NK-92 treated with Interleukin-12 subunit alpha and Interleukin-12 subunit beta, amount 100 ng/mL, for 24 hours (cell line): ENCODE measurements around the gene KIF26B.

ENCODE experiments used
- DNase-seq: peaks from one replicate; lab custom pipeline; 2025; lab: John Stamatoyannopoulos, UW

KIF26B gene

GRCh38 chr1:245241526-245242130, 86.8 kb downstream of the KIF26B start:
- DNase-seq = no peak

- no peak for DNase-seq
Measured at GRCh38 chr1:245242989-245243388, 88.2 kb downstream of the KIF26B start.

DNA sequence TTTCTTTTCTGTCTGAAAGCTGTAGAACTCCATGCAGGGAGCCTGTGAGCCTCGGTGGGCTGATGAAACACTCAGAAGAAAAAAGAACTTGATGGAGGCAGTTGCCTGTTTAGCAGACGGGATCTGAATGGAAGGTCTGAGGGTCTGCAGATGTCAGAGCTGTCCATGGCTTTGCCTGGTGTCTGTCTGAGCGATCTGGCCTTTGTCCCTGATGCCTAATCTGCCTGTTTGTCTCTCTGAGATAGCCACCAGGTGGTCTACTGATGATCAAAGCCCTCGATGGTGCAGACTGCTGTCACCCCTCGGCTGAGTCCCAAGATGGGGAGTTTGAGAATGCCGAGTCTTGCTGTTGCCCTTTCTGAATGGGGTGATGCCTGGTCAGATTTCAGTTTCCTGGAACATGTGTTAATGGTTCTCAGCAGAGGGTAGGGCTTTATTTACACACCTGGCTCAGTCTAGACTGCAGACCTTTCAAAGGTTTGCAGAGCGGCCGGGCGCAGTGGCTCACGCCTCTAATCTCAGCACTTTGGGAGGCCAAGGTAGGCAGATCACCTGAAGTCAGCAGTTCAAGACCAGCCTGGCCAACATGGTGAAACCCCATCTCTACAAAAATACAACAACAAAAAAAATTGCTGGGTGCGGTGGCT, 90.4 kb downstream of the KIF26B start:
- no peak for DNase-seq

DNA sequence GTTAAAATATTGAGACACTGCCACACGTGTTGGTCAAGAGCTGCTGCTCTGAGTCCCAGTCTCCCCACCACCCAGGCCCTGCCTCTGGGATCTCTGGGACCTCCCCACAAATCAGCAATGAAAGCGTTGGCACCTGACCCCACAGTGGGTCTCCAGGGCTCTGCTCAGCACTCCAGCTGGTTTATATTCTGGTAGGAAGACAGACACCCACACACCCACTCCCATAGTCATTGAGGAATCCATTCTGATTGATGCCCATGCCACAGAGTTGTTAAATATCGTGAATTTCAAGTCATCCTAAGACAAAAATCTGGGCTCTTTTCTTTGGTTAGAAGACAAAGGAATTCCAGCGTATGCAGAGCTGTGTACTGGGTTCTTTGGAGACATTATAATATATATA, 91.6 kb downstream of the KIF26B start:
- no peak for DNase-seq

- DNase-seq = no peak
Measured at GRCh38 chr1:245247356-245247755, 92.6 kb downstream of the KIF26B start.

DNA sequence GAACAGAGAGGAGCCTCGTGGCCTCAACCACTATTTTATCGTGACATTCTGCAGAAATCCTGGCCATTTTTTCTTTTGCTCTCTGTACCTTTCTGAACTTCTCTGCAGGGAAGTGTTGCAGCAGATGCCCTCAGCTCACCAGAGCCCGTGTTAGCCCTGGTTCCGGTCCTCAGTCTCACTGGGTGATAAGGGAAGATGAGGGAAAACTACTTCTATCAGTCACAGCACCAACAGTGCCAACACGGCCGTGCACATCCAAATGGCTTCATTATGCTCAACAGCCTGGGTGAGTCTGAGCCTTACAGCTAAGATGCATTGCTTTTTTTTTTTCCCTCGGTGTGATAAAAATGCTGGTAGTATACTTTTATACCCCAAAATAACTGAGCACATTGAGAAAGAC, 93.0 kb downstream of the KIF26B start:
- no peak for DNase-seq

DNA sequence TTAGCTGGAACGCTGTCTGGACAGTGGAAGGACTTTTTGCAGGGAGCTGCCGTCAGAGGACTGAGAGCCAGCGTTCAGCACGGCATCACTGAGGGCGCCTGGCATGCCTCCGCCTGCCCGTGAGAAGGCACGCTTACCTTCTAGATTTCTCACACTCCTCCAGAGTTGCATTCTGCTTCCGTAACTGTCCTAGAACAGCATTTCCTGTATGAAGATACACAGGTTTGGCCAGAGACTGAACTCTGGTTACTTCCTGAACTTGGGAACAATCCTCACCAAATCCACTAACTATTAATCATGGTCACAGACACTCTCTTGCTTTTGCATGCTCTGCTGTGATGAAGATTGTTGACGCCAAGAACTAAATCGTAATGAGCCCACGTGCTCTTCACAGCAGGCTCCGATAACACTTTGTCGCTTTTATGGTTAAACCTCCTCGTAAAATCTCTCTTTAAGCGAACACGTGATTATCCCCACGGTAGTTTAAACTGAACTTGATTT, 93.5 kb downstream of the KIF26B start:
- no peak for DNase-seq

DNA sequence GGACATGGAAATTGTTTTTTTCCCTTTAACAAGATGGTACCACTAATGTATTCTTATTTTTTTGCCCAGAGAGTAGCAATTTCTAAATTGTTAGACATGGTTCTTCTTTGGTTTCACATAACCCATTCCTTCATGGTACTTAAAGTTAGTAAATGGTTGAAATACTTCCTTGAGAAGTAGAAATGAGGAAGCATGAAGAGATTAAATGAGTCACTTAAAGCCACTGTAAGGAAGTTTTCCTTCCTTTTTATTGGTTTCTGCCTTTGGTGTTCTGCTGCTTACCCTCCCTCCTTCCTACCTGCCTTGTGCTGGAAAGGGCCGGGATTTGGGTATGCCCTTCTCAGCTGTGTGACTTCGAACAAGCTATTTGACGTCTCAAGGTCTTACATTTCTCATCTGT, 101.0 kb downstream of the KIF26B start:
- DNase-seq = no peak

DNA sequence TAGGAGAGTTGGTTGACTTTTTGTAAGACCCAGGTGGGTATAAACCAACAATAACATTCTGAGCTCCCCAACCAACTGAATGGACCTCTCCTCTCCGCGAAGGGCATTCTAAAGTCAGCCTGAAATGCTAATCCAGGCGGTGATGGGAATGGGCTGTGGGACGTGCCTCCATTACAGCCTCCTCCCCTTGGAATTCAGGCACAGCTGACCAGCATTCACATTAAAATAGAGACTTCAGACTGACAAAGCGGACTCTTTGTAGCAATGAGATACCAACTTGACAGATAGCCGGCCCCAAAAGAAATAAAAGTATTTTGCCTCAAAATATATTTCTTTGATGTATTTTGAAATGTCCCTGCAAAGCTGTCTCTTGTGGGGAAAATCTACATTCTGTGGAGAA, 101.7 kb downstream of the KIF26B start:
- no peak for DNase-seq

GRCh38 chr1:245258271-245258920, 103.6 kb downstream of the KIF26B start:
- no peak for DNase-seq

DNA sequence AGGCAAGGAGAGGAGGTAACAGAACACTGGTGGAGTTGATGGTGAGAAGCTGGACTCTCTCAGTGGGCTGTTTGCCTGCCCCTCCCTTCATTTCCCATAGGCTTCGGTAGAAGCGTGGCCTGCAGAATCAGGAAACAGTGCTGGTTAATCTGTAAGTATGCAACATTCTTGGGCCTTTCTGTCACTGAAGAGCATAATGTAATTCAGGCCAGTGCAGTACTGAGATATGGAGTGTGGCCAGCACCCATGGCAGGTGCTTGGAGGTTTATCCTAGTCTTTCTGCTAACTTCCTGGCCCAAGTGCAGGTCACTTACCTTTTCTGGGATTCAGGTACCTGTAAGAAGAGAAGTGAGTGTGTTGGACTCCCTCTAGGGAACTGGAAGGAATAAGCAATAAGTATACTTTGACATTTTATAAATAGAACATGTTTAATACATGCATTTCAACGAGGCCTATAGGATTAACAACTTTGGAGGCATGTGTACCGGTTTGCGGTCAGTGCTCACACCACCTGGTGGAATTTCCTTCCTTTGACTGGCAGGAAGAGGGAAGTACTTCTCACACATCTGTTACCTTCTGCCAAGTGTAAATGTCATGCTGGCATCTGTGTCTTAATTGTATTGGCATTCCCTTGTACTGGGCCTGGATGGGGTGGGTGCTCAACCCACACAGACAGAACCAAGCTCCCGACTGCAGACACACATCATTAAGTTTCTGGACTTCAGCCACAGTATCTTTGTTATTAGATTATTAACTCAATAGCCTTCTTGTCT, 105.5 kb downstream of the KIF26B start:
- DNase-seq = no peak

DNA sequence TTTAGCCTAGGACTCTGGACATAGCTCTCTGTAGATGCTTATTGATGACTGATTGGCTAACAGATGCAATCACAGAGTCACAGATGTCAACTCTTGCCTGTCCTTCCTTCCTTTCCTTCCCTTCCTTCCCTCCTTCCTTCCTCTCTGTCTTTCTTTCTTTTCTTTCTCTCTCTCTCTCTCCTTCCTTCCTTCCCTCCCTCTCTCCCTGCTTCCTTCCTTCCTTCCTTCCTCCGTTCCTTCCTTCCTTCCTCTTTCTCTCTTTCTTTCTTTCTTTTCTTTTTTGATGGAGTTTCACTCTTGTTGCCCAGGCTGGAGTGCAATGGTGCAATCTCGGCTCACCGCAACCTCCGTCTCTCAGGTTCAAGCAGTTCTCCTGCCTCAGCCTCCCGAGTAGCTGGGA, 106.1 kb downstream of the KIF26B start:
- no peak for DNase-seq

- DNase-seq = no peak
Measured at GRCh38 chr1:245261786-245262185, 107.0 kb downstream of the KIF26B start.

GRCh38 chr1:245263529-245264095, 108.8 kb downstream of the KIF26B start:
- no peak for DNase-seq

- no peak for DNase-seq
Measured at GRCh38 chr1:245264226-245264625, 109.4 kb downstream of the KIF26B start.

- no peak for DNase-seq
Measured at GRCh38 chr1:245266105-245266504, 111.3 kb downstream of the KIF26B start.

GRCh38 chr1:245270063-245270462, 115.3 kb downstream of the KIF26B start:
- no peak for DNase-seq

- DNase-seq = no peak
Measured at GRCh38 chr1:245270972-245271371, 116.2 kb downstream of the KIF26B start.

DNA sequence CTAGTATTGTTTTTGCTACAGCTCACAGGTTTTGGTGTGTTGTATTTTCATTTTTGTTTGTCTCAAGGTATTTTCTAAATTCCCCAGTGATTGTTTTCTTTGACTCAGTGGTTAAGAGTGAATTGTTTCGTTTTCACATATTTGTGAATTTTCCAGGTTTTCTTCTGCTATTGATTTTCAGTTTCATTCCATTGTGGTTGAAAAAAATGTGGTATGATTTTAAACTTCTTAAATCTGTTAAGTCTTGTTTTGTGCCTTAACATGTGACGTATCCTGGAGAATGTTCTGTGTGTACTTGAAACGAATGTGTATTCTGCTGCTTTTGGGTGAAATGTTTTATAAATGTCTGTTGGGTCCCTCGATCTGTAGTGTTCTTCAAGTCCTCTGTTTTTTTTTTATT, 117.9 kb downstream of the KIF26B start:
- DNase-seq = no peak

- no peak for DNase-seq
Measured at GRCh38 chr1:245276445-245276844, 121.7 kb downstream of the KIF26B start.

DNA sequence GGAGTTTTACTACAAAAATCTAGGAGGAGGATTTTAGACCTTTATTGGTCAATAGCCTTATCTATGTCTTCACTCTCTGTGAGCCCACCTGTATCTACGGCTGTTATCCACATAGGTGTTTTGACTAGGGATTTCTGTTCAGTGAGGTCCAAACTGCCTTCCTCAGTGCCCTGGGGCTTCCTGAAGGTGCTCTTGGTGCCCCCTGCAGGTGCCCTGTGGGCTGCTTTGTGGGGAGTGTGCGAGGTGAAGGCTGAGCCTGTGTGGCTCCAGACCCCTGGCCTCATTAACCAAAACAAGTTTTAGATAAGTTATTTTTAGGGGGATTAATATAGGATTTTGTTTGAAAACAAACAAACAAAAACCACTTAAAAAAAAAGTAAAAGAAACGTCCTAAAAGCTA, 122.5 kb downstream of the KIF26B start:
- DNase-seq = no peak

GRCh38 chr1:245278846-245279245, 124.1 kb downstream of the KIF26B start:
- DNase-seq = no peak
